ENCODE results near the gene CORO2A. TPM values are rescaled to one million over a fixed set of nuclear protein-coding genes. Genes with fewer than 3 reads are reported as not detected.

CORO2A gene
- total and polyA plus RNA-seq, 3 donors from 2014 or later, result 28.0 to 50.5 (median 46.3) TPM

GRCh38 chr9:98101416-98101815, 91.0 kb downstream of the CORO2A start:
- Histone ChIP-seq H3K4me3 (no peak overlapping the region), H3K4me1 (no peaks in the 10 kb centered on the region), H3K36me3 (ENCODE audit: low read depth, missing control alignments) (no peaks in the 10 kb centered on the region), H3K9me3 (no peaks in the 10 kb centered on the region), H3K27ac (no peak overlapping the region), H3K27me3 (no peaks in the 10 kb centered on the region)
- no peak for DNase-seq
- TF ChIP-seq POLR2A (IDR thresholded peaks at IDR 0.05) (no peak), CTCF (IDR thresholded peaks at IDR 0.05) (no peak)
- intact Hi-C loops (cut with DNase I; ENCODE audit: low total_unique reads), result no loop called here
- 90 to 96% methylated on average over 7 of the region's 7 CpGs for WGBS, 2 donors

- H3K27ac ChIP-seq, result no peak overlapping the region
Observed at GRCh38 chr9:98100456-98100855, 92.0 kb downstream of the CORO2A start.

GRCh38 chr9:98099898-98100297, 92.5 kb downstream of the CORO2A start:
- Histone ChIP-seq H3K36me3 (ENCODE audit: low read depth, missing control alignments) (no peaks in the 10 kb centered on the region), H3K9me3 (no peaks in the 10 kb centered on the region), H3K27me3 (no peaks in the 10 kb centered on the region), H3K4me3 (no peak overlapping the region), H3K27ac (no peak overlapping the region), H3K4me1 (no peaks in the 10 kb centered on the region)
- intact Hi-C loops (cut with DNase I; ENCODE audit: low total_unique reads), result no loop called here
- DNase-seq, result no peak
- TF ChIP-seq POLR2A (IDR thresholded peaks at IDR 0.05) (no peak), CTCF (IDR thresholded peaks at IDR 0.05) (no peak)
- WGBS, 2 donors, result 84 to 89% methylated on average over 5 of the region's 5 CpGs

More at GRCh38 chr9:98100456-98100855, 92.0 kb downstream of the CORO2A start:
- intact Hi-C loops (cut with DNase I; ENCODE audit: low total_unique reads), result no loop called here
- H3K36me3 ChIP-seq (ENCODE audit: low read depth, missing control alignments), result no peaks in the 10 kb centered on the region
- H3K4me3 ChIP-seq, result no peak overlapping the region
- TF ChIP-seq POLR2A (IDR thresholded peaks at IDR 0.05) (no peak), CTCF (IDR thresholded peaks at IDR 0.05) (no peak)
- no peaks in the 10 kb centered on the region for H3K27me3 ChIP-seq
- no peak for DNase-seq
- H3K4me1 ChIP-seq, result no peaks in the 10 kb centered on the region
- no peaks in the 10 kb centered on the region for H3K9me3 ChIP-seq

- intact Hi-C loops (cut with DNase I; ENCODE audit: low total_unique reads), result no loop called here
- no peaks in the 10 kb centered on the region for H3K36me3 ChIP-seq (ENCODE audit: low read depth, missing control alignments)
- no peak for DNase-seq
- no peak overlapping the region for H3K4me3 ChIP-seq
- WGBS, 2 donors, result 94 to 100% methylated on average over 2 of the region's 2 CpGs
- H3K27ac ChIP-seq, result no peak overlapping the region
- H3K27me3 ChIP-seq, result no peaks in the 10 kb centered on the region
- TF ChIP-seq POLR2A (IDR thresholded peaks at IDR 0.05) (no peak), CTCF (IDR thresholded peaks at IDR 0.05) (no peak)
- H3K4me1 ChIP-seq, result no peaks in the 10 kb centered on the region
- no peaks in the 10 kb centered on the region for H3K9me3 ChIP-seq
Observed at GRCh38 chr9:98099346-98099745, 93.1 kb downstream of the CORO2A start.

GRCh38 chr9:98097836-98098235, 94.6 kb downstream of the CORO2A start:
- TF ChIP-seq CTCF (IDR thresholded peaks at IDR 0.05) (no peak), POLR2A (IDR thresholded peaks at IDR 0.05) (no peak)
- Histone ChIP-seq H3K4me1 (no peaks in the 10 kb centered on the region), H3K36me3 (ENCODE audit: low read depth, missing control alignments) (no peaks in the 10 kb centered on the region), H3K27ac (no peak overlapping the region), H3K9me3 (no peaks in the 10 kb centered on the region), H3K27me3 (no peaks in the 10 kb centered on the region), H3K4me3 (no peak overlapping the region)
- intact Hi-C loops (cut with DNase I; ENCODE audit: low total_unique reads), result no loop called here
- 83 to 86% methylated on average over 4 of the region's 4 CpGs for WGBS, 2 donors
- no peak for DNase-seq
